Measurements from ENCODE around the gene GOLGA6L6.
"Not testable (repeated sequence)": the region's sequence is repeated elsewhere in the genome, so short reads cannot be mapped to it uniquely, and the experiment has no call there.

The GOLGA6L6 gene

GRCh38 chr15:20541700-20542099, at the start of gene GOLGA6L6:
Gene GOLGA6L6 (minus strand): TSS chr15:20541800. CDS start chr15:20541709, 91 bp downstream.
- DNase-seq (ENCODE audit: low spot score): not testable (repeated sequence)

- DNase-seq (ENCODE audit: low spot score): not testable (repeated sequence)
Observed at GRCh38 chr15:20590069-20590468, 48.5 kb upstream of the GOLGA6L6 start.

GRCh38 chr15:20586821-20587220, 45.2 kb upstream of the GOLGA6L6 start:
- not testable (repeated sequence) for DNase-seq (ENCODE audit: low spot score)

GRCh38 chr15:20582726-20583115, 41.1 kb upstream of the GOLGA6L6 start:
- DNase-seq (ENCODE audit: low spot score): not testable (repeated sequence)

- DNase-seq (ENCODE audit: low spot score): not testable (repeated sequence)
Observed at GRCh38 chr15:20582109-20582725, 40.6 kb upstream of the GOLGA6L6 start.

- not testable (repeated sequence) for DNase-seq (ENCODE audit: low spot score)
Observed at GRCh38 chr15:20581261-20582108, 39.9 kb upstream of the GOLGA6L6 start.

GRCh38 chr15:20579662-20580061, 38.1 kb upstream of the GOLGA6L6 start:
- DNase-seq (ENCODE audit: low spot score): not testable (repeated sequence)

- not testable (repeated sequence) for DNase-seq (ENCODE audit: low spot score)
Observed at GRCh38 chr15:20551289-20551688, 9.7 kb upstream of the GOLGA6L6 start.

- not testable (repeated sequence) for DNase-seq (ENCODE audit: low spot score)
Observed at GRCh38 chr15:20505926-20506658, 35.5 kb downstream of the GOLGA6L6 start.

- not testable (repeated sequence) for DNase-seq (ENCODE audit: low spot score)
Observed at GRCh38 chr15:20502839-20503238, 38.8 kb downstream of the GOLGA6L6 start.

GRCh38 chr15:20501512-20502222, 39.9 kb downstream of the GOLGA6L6 start:
- not testable (repeated sequence) for DNase-seq (ENCODE audit: low spot score)

GRCh38 chr15:20497781-20498180, 43.8 kb downstream of the GOLGA6L6 start:
- not testable (repeated sequence) for DNase-seq (ENCODE audit: low spot score)

GRCh38 chr15:20493035-20493434, 48.6 kb downstream of the GOLGA6L6 start:
- DNase-seq (ENCODE audit: low spot score): not testable (repeated sequence)

GRCh38 chr15:20492598-20492997, 49.0 kb downstream of the GOLGA6L6 start:
- not testable (repeated sequence) for DNase-seq (ENCODE audit: low spot score)

- DNase-seq (ENCODE audit: low spot score): not testable (repeated sequence)
Observed at GRCh38 chr15:20489320-20489719, 52.3 kb downstream of the GOLGA6L6 start.

Measured in AG08395 (cell line).